ENCODE results near the gene KANSL1.

KANSL1 gene

GRCh38 chr17:46030752-46031151 is 162.5 kb downstream of the KANSL1 start:
- Histone ChIP-seq H4K20me1 (peaks cover 9 to 85% (median 63%) of the 10 kb centered on the region in 11 experiments; a peak in 21 of 22 replicates), H3K4me3 (no peak overlapping the region), H3K27me3 (no peaks in the 10 kb centered on the region), H3K9ac (peak overlapping the region in 1 of 11 experiments; percentile 15; a peak in 1 of 22 replicates), H3K4me1 (peaks cover 39 to 52% (median 40%) of the 10 kb centered on the region in 10 experiments), H3K27ac (no peak overlapping the region), H3K4me2 (no peak overlapping the region), H3K9me3 (replicated peaks in 1 of 11) (no peaks in the 10 kb centered on the region), H3K36me3 (peaks cover 56 to 82% (median 73%) of the 10 kb centered on the region in 11 experiments)
- no peak for TF ChIP-seq Cebpa-rat (IDR thresholded peaks at IDR 0.05)

GRCh38 chr17:46029627-46030026 is 163.6 kb downstream of the KANSL1 start:
- peaks cover 50 to 63% (median 51%) of the 10 kb centered on the region in 10 experiments for H3K4me1 ChIP-seq

GRCh38 chr17:46028981-46029565 is 164.2 kb downstream of the KANSL1 start:
- Histone ChIP-seq H3K27me3 (no peaks in the 10 kb centered on the region), H3K4me1 (peaks cover 55 to 69% (median 56%) of the 10 kb centered on the region in 10 experiments), H3K27ac (peak overlapping the region in 1 of 11 experiments; percentile 6; a peak in 1 of 22 replicates), H3K36me3 (peaks cover 40 to 69% (median 57%) of the 10 kb centered on the region in 11 experiments), H3K9me3 (replicated peaks in 1 of 11) (no peaks in the 10 kb centered on the region), H3K4me3 (no peak overlapping the region), H3K4me2 (peak overlapping the region in 10 of 11 experiments; percentile 4 to 93 (median 83); a peak in 12 of 22 replicates), H4K20me1 (peaks cover 9 to 85% (median 63%) of the 10 kb centered on the region in 11 experiments; a peak in 21 of 22 replicates), H3K9ac (0 out of 22 replicates have a peak overlapping the region, but pooled peaks of 1 of the 11 experiments have one; percentile 13)
- no peak for TF ChIP-seq Cebpa-rat (IDR thresholded peaks at IDR 0.05)

More at GRCh38 chr17:46029627-46030026, 163.6 kb downstream of the KANSL1 start:
- Histone ChIP-seq H3K27me3 (no peaks in the 10 kb centered on the region), H3K9me3 (replicated peaks in 1 of 11) (no peaks in the 10 kb centered on the region), H4K20me1 (peaks cover 9 to 91% (median 68%) of the 10 kb centered on the region in 11 experiments; a peak in 21 of 22 replicates), H3K9ac (no peak overlapping the region), H3K27ac (no peak overlapping the region), H3K4me2 (peak overlapping the region in 3 of 11 experiments; percentile 87 to 93 (median 91); a peak in 4 of 22 replicates), H3K4me3 (no peak overlapping the region), H3K36me3 (peaks cover 45 to 74% (median 63%) of the 10 kb centered on the region in 11 experiments)
- TF ChIP-seq Cebpa-rat (IDR thresholded peaks at IDR 0.05), result no peak

- H3K9me3 ChIP-seq (replicated peaks in 1 of 11), result no peaks in the 10 kb centered on the region
- H3K9ac ChIP-seq, result peak overlapping the region in 2 of 11 experiments; percentile 13 to 80; a peak in 1 of 22 replicates
- peaks cover 35 to 68% (median 50%) of the 10 kb centered on the region in 11 experiments for H3K36me3 ChIP-seq
- peaks cover 9 to 81% (median 60%) of the 10 kb centered on the region in 11 experiments; a peak in 21 of 22 replicates for H4K20me1 ChIP-seq
- TF ChIP-seq Cebpa-rat (IDR thresholded peaks at IDR 0.05), result no peak
- no peak overlapping the region for H3K4me3 ChIP-seq
- H3K4me2 ChIP-seq, result peak overlapping the region; percentile 10 to 96 (median 87); a peak in 18 of 22 replicates
- H3K4me1 ChIP-seq, result peaks cover 60 to 76% (median 63%) of the 10 kb centered on the region in 10 experiments
- H3K27ac ChIP-seq, result peak overlapping the region in 3 of 11 experiments; percentile 85 to 92 (median 87); a peak in 4 of 22 replicates
- no peaks in the 10 kb centered on the region for H3K27me3 ChIP-seq
These were observed 164.9 kb downstream of the KANSL1 start for GRCh38 chr17:46028374-46028773.

- H3K4me2 ChIP-seq, result peak overlapping the region; percentile 78 to 96 (median 88)
- no peaks in the 10 kb centered on the region for H3K9me3 ChIP-seq (replicated peaks in 1 of 11)
- H3K36me3 ChIP-seq, result peaks cover 33 to 68% (median 48%) of the 10 kb centered on the region in 11 experiments
- peak overlapping the region in 9 of 11 experiments; percentile 22 to 80 (median 65); a peak in 10 of 22 replicates for H3K9ac ChIP-seq
- H3K4me1 ChIP-seq, result peaks cover 60 to 77% (median 64%) of the 10 kb centered on the region in 10 experiments
- peak overlapping the region in 1 of 10 experiments; percentile 6; a peak in 1 of 20 replicates for H3K4me3 ChIP-seq
- no peak for TF ChIP-seq Cebpa-rat (IDR thresholded peaks at IDR 0.05)
- no peaks in the 10 kb centered on the region for H3K27me3 ChIP-seq
- peaks cover 9 to 77% (median 58%) of the 10 kb centered on the region in 11 experiments; a peak in 21 of 22 replicates for H4K20me1 ChIP-seq
- peak overlapping the region in 10 of 11 experiments; percentile 29 to 92 (median 73); a peak in 13 of 22 replicates for H3K27ac ChIP-seq
These were observed 165.3 kb downstream of the KANSL1 start for GRCh38 chr17:46027976-46028325.

- TF ChIP-seq Cebpa-rat (IDR thresholded peaks at IDR 0.05), result no peak
- Histone ChIP-seq H3K4me1 (peaks cover 60 to 77% (median 64%) of the 10 kb centered on the region in 10 experiments), H3K9ac (peak overlapping the region; percentile 22 to 80 (median 65); a peak in 21 of 22 replicates), H3K4me3 (peak overlapping the region in 1 of 10 experiments; percentile 6; a peak in 3 of 20 replicates), H3K9me3 (replicated peaks in 1 of 11) (no peaks in the 10 kb centered on the region), H3K36me3 (peaks cover 31 to 68% (median 42%) of the 10 kb centered on the region in 11 experiments), H3K27ac (peak overlapping the region; percentile 48 to 92 (median 71); a peak in 21 of 22 replicates), H3K4me2 (peak overlapping the region; percentile 78 to 96 (median 88)), H4K20me1 (peaks cover 9 to 72% (median 58%) of the 10 kb centered on the region in 11 experiments; a peak in 21 of 22 replicates), H3K27me3 (no peaks in the 10 kb centered on the region)
These were observed 165.9 kb downstream of the KANSL1 start for GRCh38 chr17:46027048-46027975.

GRCh38 chr17:46026166-46027047 is 166.8 kb downstream of the KANSL1 start:
- H3K4me3 ChIP-seq, result peak overlapping the region in 1 of 10 experiments; percentile 12; a peak in 1 of 20 replicates
- peak overlapping the region; percentile 22 to 80 (median 65); a peak in 21 of 22 replicates for H3K9ac ChIP-seq
- no peak for TF ChIP-seq Cebpa-rat (IDR thresholded peaks at IDR 0.05)
- peaks cover 60 to 77% (median 64%) of the 10 kb centered on the region in 10 experiments for H3K4me1 ChIP-seq
- H3K27ac ChIP-seq, result peak overlapping the region; percentile 48 to 92 (median 71)
- no peaks in the 10 kb centered on the region for H3K9me3 ChIP-seq (replicated peaks in 1 of 11)
- no peaks in the 10 kb centered on the region for H3K27me3 ChIP-seq
- peaks cover 22 to 61% (median 33%) of the 10 kb centered on the region in 11 experiments for H3K36me3 ChIP-seq
- peaks cover 9 to 67% (median 55%) of the 10 kb centered on the region in 11 experiments; a peak in 21 of 22 replicates for H4K20me1 ChIP-seq
- H3K4me2 ChIP-seq, result peak overlapping the region; percentile 78 to 96 (median 88)
